HG03196 (cell line): ENCODE data around the gene PALD1.

Experiments
- ATAC-seq: cut with Tn5 transposase; IDR thresholded peaks from one replicate; pipeline ENCODE4 v1.9.1; 2021; ENCODE audit not compliant: unreplicated experiment

PALD1 gene

GRCh38 chr10:70587045-70587658 lies 108.6 kb downstream of the PALD1 start:
- ATAC-seq = no peak

GRCh38 chr10:70588255-70588654 lies 109.7 kb downstream of the PALD1 start:
- ATAC-seq = no peak

- ATAC-seq = no peak
Measured at GRCh38 chr10:70588859-70589570, 110.4 kb downstream of the PALD1 start.

- no peak for ATAC-seq
Measured at GRCh38 chr10:70589762-70590654, 111.4 kb downstream of the PALD1 start.

- ATAC-seq = no peak
Measured at GRCh38 chr10:70590655-70591416, 112.3 kb downstream of the PALD1 start.

GRCh38 chr10:70592186-70592735 lies 113.7 kb downstream of the PALD1 start:
- ATAC-seq = no peak

- ATAC-seq = no peak
Measured at GRCh38 chr10:70592746-70593512, 114.4 kb downstream of the PALD1 start.

GRCh38 chr10:70593513-70593890 lies 114.9 kb downstream of the PALD1 start:
- ATAC-seq = no peak

GRCh38 chr10:70594161-70594560 lies 115.6 kb downstream of the PALD1 start:
- ATAC-seq = no peak

- no peak for ATAC-seq
Measured at GRCh38 chr10:70595566-70596016, 117.0 kb downstream of the PALD1 start.

- no peak for ATAC-seq
Measured at GRCh38 chr10:70596110-70596798, 117.7 kb downstream of the PALD1 start.

- ATAC-seq = no peak
Measured at GRCh38 chr10:70596860-70597809, 118.6 kb downstream of the PALD1 start.

- ATAC-seq = no peak
Measured at GRCh38 chr10:70597856-70598815, 119.6 kb downstream of the PALD1 start.

GRCh38 chr10:70598857-70599295 lies 120.3 kb downstream of the PALD1 start:
- no peak for ATAC-seq

GRCh38 chr10:70599319-70599718 lies 120.8 kb downstream of the PALD1 start:
- no peak for ATAC-seq

- no peak for ATAC-seq
Measured at GRCh38 chr10:70599791-70600190, 121.2 kb downstream of the PALD1 start.
